Effector memory CD8-positive, alpha-beta T cell (primary cell): ENCODE data around the gene MSRB3.

Experiments
- ATAC-seq: fragments of 150-1000 bp; cut with Tn5 transposase; replicated peaks from 2 replicates; pipeline ENCODE4 v1.10.0; 2021; ENCODE audit warnings: mild to moderate bottlenecking, moderate library complexity
- DNase-seq, 3 experiments: peaks; one replicate each; pipeline ENCODE4 v3.0.0; 2021
- H3K27ac Mint-ChIP-seq, 2 donors: one replicate each; pipeline ENCODE4 v1.8.0; 2022; ENCODE audit warnings: mild to moderate bottlenecking in 2 of 2, mixed read lengths in 2 of 2, moderate library complexity in 2 of 2
- H3K27me3 Mint-ChIP-seq, 2 donors: one replicate each; pipeline ENCODE4 v1.8.0; 2022; ENCODE audit warnings: mixed read lengths in 2 of 2
- H3K36me3 Mint-ChIP-seq: one replicate; pipeline ENCODE4 v1.8.0; 2022; ENCODE audit warnings: mild to moderate bottlenecking, moderate library complexity, mixed read lengths; ENCODE audit not compliant: insufficient read depth
- H3K4me1 Mint-ChIP-seq, 2 donors: one replicate each; pipeline ENCODE4 v1.8.0; 2022; ENCODE audit warnings: low read depth in 2 of 2, mixed read lengths in 2 of 2
- H3K4me3 Mint-ChIP-seq, 2 donors: one replicate each; pipeline ENCODE4 v1.8.0; 2022; ENCODE audit warnings: mild to moderate bottlenecking in 2 of 2, mixed read lengths in 2 of 2, moderate library complexity in 2 of 2
- H3K9me3 Mint-ChIP-seq, 2 donors: one replicate each; pipeline ENCODE4 v1.8.0; 2022; ENCODE audit warnings: mixed read lengths in 2 of 2

MSRB3 gene

GRCh38 chr12:65343801-65344200 is 65.3 kb downstream of the MSRB3 start:
- no peaks in the 10 kb centered on the region for H3K4me1 Mint-ChIP-seq

DNA sequence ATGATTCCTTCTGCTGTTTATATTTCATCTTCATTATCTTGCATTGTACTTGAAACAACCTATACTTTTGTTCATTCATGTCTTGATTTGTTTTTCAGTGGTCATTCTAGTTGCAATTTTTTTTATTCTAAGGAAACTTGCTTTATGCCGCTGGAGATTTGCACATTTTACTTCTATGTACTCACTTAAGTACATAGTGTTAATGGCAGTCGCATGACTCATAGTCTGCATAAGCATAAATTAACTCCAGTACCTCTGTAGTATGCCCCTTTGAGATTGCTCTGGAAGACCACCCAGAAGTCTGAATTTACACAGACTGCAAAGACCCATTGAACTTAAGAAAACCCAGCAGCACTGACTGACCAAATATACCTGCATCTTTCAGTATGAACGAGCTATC is 77.0 kb downstream of the MSRB3 start:
- no peak for ATAC-seq
- peaks cover 0 to 5% of the 10 kb centered on the region in 2 donors for H3K27me3 Mint-ChIP-seq
- no peak for DNase-seq

More at GRCh38 chr12:65343801-65344200, 65.3 kb downstream of the MSRB3 start:
- H3K27ac Mint-ChIP-seq: no peak overlapping the region
- no peaks in the 10 kb centered on the region for H3K36me3 Mint-ChIP-seq
- H3K9me3 Mint-ChIP-seq: peaks cover 0 to 3% of the 10 kb centered on the region in 2 donors
- ATAC-seq (no peak), DNase-seq (no peak)
- H3K27me3 Mint-ChIP-seq: peaks cover 0 to 5% of the 10 kb centered on the region in 2 donors
- H3K4me3 Mint-ChIP-seq: no peak overlapping the region

DNA sequence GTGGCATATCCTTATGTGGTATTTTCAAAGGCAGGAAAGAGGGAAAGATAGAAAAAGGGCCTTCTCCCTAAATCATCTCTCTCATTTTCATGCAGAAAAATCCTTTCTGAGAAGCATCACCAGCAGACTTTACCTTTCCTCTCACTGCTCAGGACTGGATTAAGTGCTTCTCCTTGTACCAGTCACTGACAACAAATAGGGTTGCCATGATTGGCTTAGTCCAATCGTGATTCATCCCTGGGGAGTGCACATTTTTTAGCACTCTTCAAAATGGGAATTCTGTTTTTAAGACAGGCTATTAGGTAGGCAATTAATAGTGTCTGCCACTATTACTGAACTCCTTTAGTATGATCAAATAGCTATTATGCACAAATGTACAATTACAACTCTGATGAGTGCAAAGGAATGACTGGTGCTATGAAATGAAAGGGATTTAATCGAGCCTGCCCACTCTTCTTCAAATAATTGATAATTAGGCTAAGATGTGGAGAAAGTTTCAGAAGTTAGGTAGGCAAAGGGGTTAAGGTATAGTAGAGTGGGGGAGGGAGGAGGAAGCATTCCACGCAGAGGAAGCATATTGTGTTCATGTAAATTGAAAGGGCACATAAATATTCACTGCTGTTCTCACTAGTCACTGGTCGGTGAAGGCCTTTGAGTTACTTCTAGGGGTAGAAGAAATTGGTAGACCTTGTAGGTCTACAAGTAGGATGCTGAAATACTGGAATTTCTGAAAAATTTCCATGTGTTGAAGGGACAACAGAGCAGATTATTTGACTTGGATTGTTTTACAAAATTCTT is 84.0 kb downstream of the MSRB3 start:
- peaks cover 0 to 5% of the 10 kb centered on the region in 2 donors for H3K27me3 Mint-ChIP-seq
- no peak overlapping the region for H3K4me3 Mint-ChIP-seq
- H3K4me1 Mint-ChIP-seq: no peaks in the 10 kb centered on the region
- no peaks in the 10 kb centered on the region for H3K9me3 Mint-ChIP-seq
- ATAC-seq (no peak), DNase-seq (no peak)
- no peak overlapping the region for H3K27ac Mint-ChIP-seq
- no peaks in the 10 kb centered on the region for H3K36me3 Mint-ChIP-seq

More for the DNA sequence above, 77.0 kb downstream of the MSRB3 start:
- Mint-ChIP-seq H3K9me3 (peaks cover 0 to 1% of the 10 kb centered on the region in 2 donors), H3K4me3 (no peak overlapping the region), H3K36me3 (no peaks in the 10 kb centered on the region), H3K27ac (no peak overlapping the region), H3K4me1 (no peaks in the 10 kb centered on the region)

DNA sequence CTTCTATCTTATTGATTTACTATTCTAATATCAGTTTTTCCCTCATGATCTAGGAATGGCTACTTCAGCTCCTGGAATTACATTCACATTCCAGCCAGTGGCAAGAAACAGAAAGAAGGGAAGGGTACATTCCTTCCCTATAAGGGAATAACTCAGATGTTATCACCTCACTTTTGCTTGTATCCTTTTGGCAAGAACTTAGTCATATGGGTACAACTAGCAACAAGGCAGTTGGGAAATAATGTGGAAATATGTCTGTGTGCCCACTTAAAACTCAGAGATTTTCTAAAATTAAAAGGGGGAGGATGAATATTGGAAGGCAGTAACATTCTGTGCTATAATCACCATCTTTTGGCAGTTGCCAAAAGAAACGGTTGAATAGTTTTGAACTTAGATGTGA is 85.6 kb downstream of the MSRB3 start:
- Mint-ChIP-seq H3K36me3 (no peaks in the 10 kb centered on the region), H3K27me3 (peaks cover 0 to 5% of the 10 kb centered on the region in 2 donors), H3K27ac (no peak overlapping the region), H3K4me3 (no peak overlapping the region), H3K9me3 (no peaks in the 10 kb centered on the region), H3K4me1 (no peaks in the 10 kb centered on the region)
- no peak for ATAC-seq
- DNase-seq: no peak

GRCh38 chr12:65367396-65367795 is 88.9 kb downstream of the MSRB3 start:
- no peak for ATAC-seq
- Mint-ChIP-seq H3K27ac (no peak overlapping the region), H3K4me1 (no peaks in the 10 kb centered on the region), H3K9me3 (no peaks in the 10 kb centered on the region), H3K36me3 (no peaks in the 10 kb centered on the region), H3K27me3 (no peaks in the 10 kb centered on the region), H3K4me3 (no peak overlapping the region)
- no peak for DNase-seq

DNA sequence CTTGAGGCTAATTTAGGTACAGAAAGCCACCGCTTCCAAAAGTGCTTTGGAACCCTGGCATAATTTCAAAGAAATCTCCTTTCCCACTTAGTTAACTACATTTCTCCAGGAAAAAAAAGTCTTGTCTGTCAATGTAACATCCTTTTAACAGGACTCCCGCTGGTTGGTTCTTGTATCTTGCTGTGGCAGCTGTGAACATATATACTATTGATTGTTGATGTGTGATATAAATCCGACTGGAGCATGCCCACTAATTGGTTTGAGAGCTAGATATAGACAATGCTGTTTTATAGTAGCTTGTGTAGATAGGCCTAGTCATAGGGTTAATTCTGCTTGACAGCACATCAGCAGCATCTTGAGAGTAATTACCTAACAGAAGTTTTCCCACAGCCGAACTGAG is 89.6 kb downstream of the MSRB3 start:
- H3K9me3 Mint-ChIP-seq: no peaks in the 10 kb centered on the region
- no peaks in the 10 kb centered on the region for H3K36me3 Mint-ChIP-seq
- no peak overlapping the region for H3K27ac Mint-ChIP-seq
- ATAC-seq (no peak), DNase-seq (no peak)
- H3K4me1 Mint-ChIP-seq: no peaks in the 10 kb centered on the region
- no peak overlapping the region for H3K4me3 Mint-ChIP-seq
- H3K27me3 Mint-ChIP-seq: no peaks in the 10 kb centered on the region

- Mint-ChIP-seq H3K27me3 (no peaks in the 10 kb centered on the region), H3K4me1 (no peaks in the 10 kb centered on the region), H3K4me3 (no peak overlapping the region), H3K27ac (no peak overlapping the region), H3K36me3 (no peaks in the 10 kb centered on the region), H3K9me3 (no peaks in the 10 kb centered on the region)
- DNase-seq (no peak), ATAC-seq (no peak)
Measured at GRCh38 chr12:65372574-65372973, 94.1 kb downstream of the MSRB3 start.

GRCh38 chr12:65384240-65384639 is 105.8 kb downstream of the MSRB3 start:
- ATAC-seq (no peak), DNase-seq (no peak)
- no peaks in the 10 kb centered on the region for H3K4me1 Mint-ChIP-seq
- H3K27me3 Mint-ChIP-seq: no peaks in the 10 kb centered on the region
- no peaks in the 10 kb centered on the region for H3K36me3 Mint-ChIP-seq
- H3K27ac Mint-ChIP-seq: no peak overlapping the region
- H3K9me3 Mint-ChIP-seq: no peaks in the 10 kb centered on the region
- no peak overlapping the region for H3K4me3 Mint-ChIP-seq

DNA sequence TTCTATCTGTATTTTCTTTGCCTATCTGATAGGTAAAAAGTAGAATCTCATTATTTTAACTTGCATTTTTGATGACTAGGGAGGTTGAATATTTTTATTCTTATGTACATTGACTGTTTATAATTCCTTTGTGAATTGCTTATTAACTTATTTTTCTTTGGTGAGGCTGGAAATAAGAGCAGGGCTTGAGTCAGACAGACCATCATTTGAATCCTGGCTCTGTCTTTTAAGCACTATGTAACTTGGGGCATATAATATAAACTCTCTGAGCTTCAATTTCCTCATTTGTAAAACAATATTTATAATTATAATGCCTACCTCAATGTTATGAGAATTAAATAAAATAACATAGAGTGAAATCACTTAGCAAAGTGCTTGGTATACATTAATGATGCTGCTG is 108.9 kb downstream of the MSRB3 start:
- H3K4me1 Mint-ChIP-seq: no peaks in the 10 kb centered on the region
- H3K27ac Mint-ChIP-seq: no peak overlapping the region
- ATAC-seq (no peak), DNase-seq (no peak)
- H3K4me3 Mint-ChIP-seq: no peak overlapping the region
- H3K27me3 Mint-ChIP-seq: no peaks in the 10 kb centered on the region
- peaks cover 0 to 1% of the 10 kb centered on the region in 2 donors for H3K9me3 Mint-ChIP-seq
- H3K36me3 Mint-ChIP-seq: no peaks in the 10 kb centered on the region

DNA sequence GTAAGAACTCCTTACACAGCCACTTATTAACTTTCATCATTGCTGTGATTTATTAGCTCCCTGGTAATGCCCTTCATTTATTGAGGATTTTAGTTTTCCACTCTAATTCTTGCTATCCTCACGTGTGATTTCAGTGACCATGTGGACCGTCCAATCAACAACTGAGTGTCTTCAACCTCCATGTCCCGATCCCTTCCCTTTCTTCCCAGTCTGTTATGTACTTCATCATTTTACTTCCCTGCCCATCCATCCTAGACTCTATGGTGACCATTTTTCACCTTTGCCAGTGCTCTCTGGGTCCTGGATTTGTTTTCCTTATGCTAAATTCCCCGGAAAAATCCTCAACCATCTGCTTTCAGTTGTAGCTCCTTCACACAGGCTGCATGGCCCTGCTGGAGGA is 111.0 kb downstream of the MSRB3 start:
- Mint-ChIP-seq H3K27me3 (no peaks in the 10 kb centered on the region), H3K36me3 (no peaks in the 10 kb centered on the region), H3K4me1 (no peaks in the 10 kb centered on the region), H3K27ac (no peak overlapping the region), H3K9me3 (peaks cover 0 to 1% of the 10 kb centered on the region in 2 donors), H3K4me3 (no peak overlapping the region)
- ATAC-seq (no peak), DNase-seq (no peak)

GRCh38 chr12:65391711-65392110 is 113.2 kb downstream of the MSRB3 start:
- Mint-ChIP-seq H3K36me3 (no peaks in the 10 kb centered on the region), H3K27ac (no peak overlapping the region), H3K27me3 (no peaks in the 10 kb centered on the region), H3K4me3 (no peak overlapping the region), H3K4me1 (no peaks in the 10 kb centered on the region), H3K9me3 (peaks cover 0 to 4% of the 10 kb centered on the region in 2 donors)
- DNase-seq (no peak), ATAC-seq (no peak)

DNA sequence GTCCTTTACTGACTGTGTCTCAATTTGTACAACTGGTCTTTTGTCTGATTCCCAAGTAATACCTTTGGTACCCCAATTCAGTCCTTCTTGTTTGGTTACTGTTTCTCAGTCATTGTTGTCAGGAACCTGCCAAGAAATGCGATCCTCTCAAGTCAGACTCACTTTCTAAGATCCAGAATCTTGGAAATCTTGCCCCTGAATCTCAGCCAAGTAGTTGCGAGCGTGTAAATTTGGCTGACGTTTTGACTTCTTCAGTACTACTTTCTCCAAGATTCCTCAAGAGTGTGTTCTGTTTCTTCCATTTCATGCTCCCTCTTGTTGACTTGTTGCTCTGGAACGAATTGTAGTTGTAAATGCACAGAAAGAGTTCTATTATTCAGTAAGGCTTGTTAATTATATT is 114.0 kb downstream of the MSRB3 start:
- Mint-ChIP-seq H3K4me3 (no peak overlapping the region), H3K27ac (no peak overlapping the region), H3K9me3 (peaks cover 0 to 4% of the 10 kb centered on the region in 2 donors), H3K27me3 (no peaks in the 10 kb centered on the region), H3K36me3 (no peaks in the 10 kb centered on the region), H3K4me1 (no peaks in the 10 kb centered on the region)
- DNase-seq (no peak), ATAC-seq (no peak)

- Mint-ChIP-seq H3K9me3 (peaks cover 5 to 7% of the 10 kb centered on the region in 2 donors), H3K27ac (no peak overlapping the region), H3K4me1 (no peaks in the 10 kb centered on the region)
Measured at GRCh38 chr12:65403188-65403587, 124.7 kb downstream of the MSRB3 start.

GRCh38 chr12:65407388-65408149 is 129.1 kb downstream of the MSRB3 start:
- Mint-ChIP-seq H3K36me3 (peaks cover under 1% of the 10 kb centered on the region), H3K4me1 (no peaks in the 10 kb centered on the region), H3K9me3 (peaks cover 0 to under 1% of the 10 kb centered on the region in 2 donors), H3K27ac (no peak overlapping the region), H3K27me3 (no peaks in the 10 kb centered on the region), H3K4me3 (no peak overlapping the region)
- DNase-seq (no peak), ATAC-seq (no peak)

More at GRCh38 chr12:65403188-65403587, 124.7 kb downstream of the MSRB3 start:
- no peak for DNase-seq
- H3K27me3 Mint-ChIP-seq: no peaks in the 10 kb centered on the region
- no peaks in the 10 kb centered on the region for H3K36me3 Mint-ChIP-seq
- ATAC-seq: no peak
- no peak overlapping the region for H3K4me3 Mint-ChIP-seq
